ENCODE measurements around the gene DYNLT2B.
"Not testable (repeated sequence)": the region's sequence is repeated elsewhere in the genome, so short reads cannot be mapped to it uniquely, and the experiment has no call there.

Gene DYNLT2B

GRCh38 chr3:196323016-196323415 is 5.0 kb upstream of the DYNLT2B start:
- DNase-seq: no peak

- no peak for DNase-seq
Observed at GRCh38 chr3:196321162-196321561, 3.1 kb upstream of the DYNLT2B start.

- no peak for DNase-seq
Observed at GRCh38 chr3:196320137-196320536, 2.1 kb upstream of the DYNLT2B start.

- not testable (repeated sequence) for DNase-seq
Observed at GRCh38 chr3:196316799-196317686, 997 bp downstream of the DYNLT2B start.

GRCh38 chr3:196315821-196316220 is 2.2 kb downstream of the DYNLT2B start:
- no peak for DNase-seq

GRCh38 chr3:196314597-196314996 is 3.4 kb downstream of the DYNLT2B start:
- DNase-seq: no peak

GRCh38 chr3:196314086-196314485 is 4.0 kb downstream of the DYNLT2B start:
- DNase-seq: not testable (repeated sequence)

- not testable (repeated sequence) for DNase-seq
Observed at GRCh38 chr3:196302960-196303359, 15.1 kb downstream of the DYNLT2B start.

- not testable (repeated sequence) for DNase-seq
Observed at GRCh38 chr3:196302551-196302950, 15.5 kb downstream of the DYNLT2B start.

GRCh38 chr3:196298521-196298920 is 19.5 kb downstream of the DYNLT2B start:
- no peak for DNase-seq

- no peak for DNase-seq
Observed at GRCh38 chr3:196292286-196292923, 25.6 kb downstream of the DYNLT2B start.

GRCh38 chr3:196288141-196288460 is 29.9 kb downstream of the DYNLT2B start:
- DNase-seq: peak; percentile 21

GRCh38 chr3:196287440-196288140 is 30.4 kb downstream of the DYNLT2B start, which contains the start of gene PCYT1A:
Gene PCYT1A (minus strand): TSS chr3:196287726. CDS start chr3:196270531, 17,195 bp downstream.
- DNase-seq: peak; percentile 94

- DNase-seq: peak; percentile 27
Observed at GRCh38 chr3:196287090-196287439, 31.0 kb downstream of the DYNLT2B start.

- no peak for DNase-seq
Observed at GRCh38 chr3:196284396-196284795, 33.6 kb downstream of the DYNLT2B start.

- no peak for DNase-seq
Observed at GRCh38 chr3:196281962-196282361, 36.1 kb downstream of the DYNLT2B start.

- no peak for DNase-seq
Observed at GRCh38 chr3:196280689-196281440, 37.2 kb downstream of the DYNLT2B start.

- no peak for DNase-seq
Observed at GRCh38 chr3:196275126-196275525, 42.9 kb downstream of the DYNLT2B start.

- DNase-seq: no peak
Observed at GRCh38 chr3:196274585-196274984, 43.5 kb downstream of the DYNLT2B start.

- DNase-seq: no peak
Observed at GRCh38 chr3:196273655-196274054, 44.4 kb downstream of the DYNLT2B start.

GRCh38 chr3:196272826-196273225 is 45.2 kb downstream of the DYNLT2B start:
- DNase-seq: no peak

GRCh38 chr3:196270499-196270898 is 47.5 kb downstream of the DYNLT2B start:
- DNase-seq: no peak

Measured in HCEC 1CT (cell line).